ENCODE results near the gene NUF2. TPM values are rescaled to one million over a fixed set of nuclear protein-coding genes. Genes with fewer than 3 reads are reported as not detected.

The NUF2 gene
- 26.6 to 32.5 TPM (median 28.7 TPM) in 5 replicates for total RNA-seq (2022; extraction: Qiagen RNA extraction; ENCODE audit: low read depth)

GRCh38 chr1:163321311-163322305 is at the start of gene NUF2:
Gene NUF2 (plus strand): TSS chr1:163321954. CDS start chr1:163326052, 4,098 bp downstream.

Other genes with a start within 250 kb of the NUF2 start
- gene RGS5, start 119.0 kb upstream of the NUF2 start, total RNA-seq (2022; extraction: Qiagen RNA extraction; ENCODE audit: low read depth), result 0.39 to 1.5 TPM (median 0.79 TPM) in 5 replicates

Measured in A549 treated with CpdA at 1 μM for 4 hours (cell line).